DOHH2 (cell line): ENCODE data around the gene S100A16.

ENCODE experiments used
- EZH2phosphoT487 ChIP-seq: fragments of 200-600 bp; sonication (generic); IDR thresholded peaks from 2 replicates; pipeline ENCODE4 v1.6.1; 2017; ENCODE audit warnings: borderline replicate concordance, mild to moderate bottlenecking, antibody characterized with exemption, low read length, moderate library complexity, mixed read lengths
- TF ChIP-seq, protein P1 (sequence below): fragments of 200-600 bp; sonication (generic); IDR thresholded peaks from one replicate; pipeline ENCODE4 v1.5.1; 2014; ENCODE audit warnings: antibody characterized with exemption, mild to moderate bottlenecking, low read depth, low read length; ENCODE audit not compliant: poor library complexity, severe bottlenecking

GRCh38 chr1:153614189-153614900 lies 1.4 kb upstream of the S100A16 start:
- TF ChIP-seq, protein P1, sequence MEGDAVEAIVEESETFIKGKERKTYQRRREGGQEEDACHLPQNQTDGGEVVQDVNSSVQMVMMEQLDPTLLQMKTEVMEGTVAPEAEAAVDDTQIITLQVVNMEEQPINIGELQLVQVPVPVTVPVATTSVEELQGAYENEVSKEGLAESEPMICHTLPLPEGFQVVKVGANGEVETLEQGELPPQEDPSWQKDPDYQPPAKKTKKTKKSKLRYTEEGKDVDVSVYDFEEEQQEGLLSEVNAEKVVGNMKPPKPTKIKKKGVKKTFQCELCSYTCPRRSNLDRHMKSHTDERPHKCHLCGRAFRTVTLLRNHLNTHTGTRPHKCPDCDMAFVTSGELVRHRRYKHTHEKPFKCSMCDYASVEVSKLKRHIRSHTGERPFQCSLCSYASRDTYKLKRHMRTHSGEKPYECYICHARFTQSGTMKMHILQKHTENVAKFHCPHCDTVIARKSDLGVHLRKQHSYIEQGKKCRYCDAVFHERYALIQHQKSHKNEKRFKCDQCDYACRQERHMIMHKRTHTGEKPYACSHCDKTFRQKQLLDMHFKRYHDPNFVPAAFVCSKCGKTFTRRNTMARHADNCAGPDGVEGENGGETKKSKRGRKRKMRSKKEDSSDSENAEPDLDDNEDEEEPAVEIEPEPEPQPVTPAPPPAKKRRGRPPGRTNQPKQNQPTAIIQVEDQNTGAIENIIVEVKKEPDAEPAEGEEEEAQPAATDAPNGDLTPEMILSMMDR = no peak
- TF ChIP-seq EZH2phosphoT487 = no peak
